Upper lobe of right lung (tissue), 1 donor: ENCODE results near the gene COBL. TPM values are rescaled to one million over a fixed set of nuclear protein-coding genes. Genes with fewer than 3 reads are reported as not detected.
A peak's percentile ranks its signal among the peaks of the same experiment; 100 is the strongest.

ENCODE experiments used
- ATAC-seq: fragments of 200-7000 bp; cut with Tn5 transposase; one replicate; pipeline ENCODE4 v1.9.1; 2020; ENCODE audit warnings: mild to moderate bottlenecking, moderate library complexity
- DNase-seq: peaks from one replicate; pipeline ENCODE4 v3.0.0-alpha.2; 2020
- H3K27ac ChIP-seq: fragments of 200-600 bp; one replicate; pipeline ENCODE4 v1.8.0; 2022
- H3K27me3 ChIP-seq: fragments of 200-600 bp; one replicate; pipeline ENCODE4 v1.8.0; 2022; ENCODE audit warnings: mild to moderate bottlenecking
- H3K36me3 ChIP-seq: fragments of 200-600 bp; one replicate; pipeline ENCODE4 v1.8.0; 2022
- H3K4me1 ChIP-seq: fragments of 200-600 bp; one replicate; pipeline ENCODE4 v1.8.0; 2022
- H3K4me3 ChIP-seq: fragments of 200-600 bp; one replicate; pipeline ENCODE4 v1.8.0; 2022; ENCODE audit warnings: mild to moderate bottlenecking
- H3K9me3 ChIP-seq: fragments of 200-600 bp; one replicate; pipeline ENCODE4 v1.8.0; 2022
- CTCF ChIP-seq: fragments of 200-600 bp; IDR thresholded peaks from one replicate; pipeline ENCODE4 v1.8.0; 2022; ENCODE audit warnings: antibody characterized with exemption
- intact Hi-C: fragments of 100-400 bp; cut with DNase I; formaldehyde crosslinking; loops from one replicate; pipeline ENCODE4 v1.11.0; 2022
- long read RNA-seq: library from polyadenylated mRNA; unstranded; transcript quantifications from one replicate; pipeline ENCODE4 v2.0.0, GENCODE V29; 2021
- total RNA-seq: library from RNA; stranded (reverse); fragmentation: NEBNext Ultra II Directional; extraction: Animal tissue kit (Norgen Biotek cat#: 25700); gene quantifications from one replicate; pipeline ENCODE4 v1.2.1, GENCODE V29; 2021
- donor health status: DM: no; HTN: yes; CAD: no; lungs with severe emphysema.

COBL gene, protein sequence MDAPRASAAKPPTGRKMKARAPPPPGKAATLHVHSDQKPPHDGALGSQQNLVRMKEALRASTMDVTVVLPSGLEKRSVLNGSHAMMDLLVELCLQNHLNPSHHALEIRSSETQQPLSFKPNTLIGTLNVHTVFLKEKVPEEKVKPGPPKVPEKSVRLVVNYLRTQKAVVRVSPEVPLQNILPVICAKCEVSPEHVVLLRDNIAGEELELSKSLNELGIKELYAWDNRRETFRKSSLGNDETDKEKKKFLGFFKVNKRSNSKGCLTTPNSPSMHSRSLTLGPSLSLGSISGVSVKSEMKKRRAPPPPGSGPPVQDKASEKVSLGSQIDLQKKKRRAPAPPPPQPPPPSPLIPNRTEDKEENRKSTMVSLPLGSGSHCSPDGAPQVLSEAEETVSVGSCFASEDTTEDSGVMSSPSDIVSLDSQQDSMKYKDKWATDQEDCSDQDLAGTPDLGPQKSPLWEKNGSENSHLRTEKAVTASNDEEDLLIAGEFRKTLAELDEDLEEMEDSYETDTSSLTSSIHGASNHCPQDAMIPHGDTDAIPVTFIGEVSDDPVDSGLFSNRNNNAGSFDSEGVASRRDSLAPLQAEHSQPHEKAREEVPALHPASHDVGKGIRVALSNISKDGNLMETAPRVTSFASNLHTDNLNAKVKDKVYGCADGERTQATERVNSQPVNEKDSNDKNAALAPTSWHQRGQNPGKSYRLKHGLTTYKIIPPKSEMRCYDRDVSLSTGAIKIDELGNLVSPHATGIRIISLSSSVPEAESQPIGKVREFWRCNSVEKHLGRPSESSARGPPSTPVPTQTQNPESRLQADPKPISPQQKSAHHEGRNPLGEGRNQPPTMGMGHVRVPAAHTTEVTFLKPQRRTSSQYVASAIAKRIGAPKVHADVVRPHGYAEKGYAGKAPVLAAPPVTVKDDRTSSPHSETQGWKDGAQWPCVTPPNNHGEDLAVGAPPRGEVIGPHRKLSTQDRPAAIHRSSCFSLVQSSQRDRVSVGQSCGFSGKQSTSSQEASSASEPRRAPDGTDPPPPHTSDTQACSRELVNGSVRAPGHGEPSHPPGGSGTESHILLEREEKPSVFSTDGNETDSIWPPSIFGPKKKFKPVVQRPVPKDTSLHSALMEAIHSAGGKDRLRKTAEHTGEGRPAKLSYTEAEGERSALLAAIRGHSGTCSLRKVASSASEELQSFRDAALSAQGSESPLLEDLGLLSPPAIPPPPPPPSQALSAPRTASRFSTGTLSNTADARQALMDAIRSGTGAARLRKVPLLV
- 29.2 TPM for total RNA-seq
- long read RNA-seq, full-length matches to known transcripts, result 7 of 27 reads
- long read RNA-seq, partial matches to known transcripts, result 8 of 27 reads
- long read RNA-seq, other reads (novel, unspliced or antisense), result 12 of 27 reads

GRCh38 chr7:51316666-51317581, at the start of gene COBL:
Gene COBL, minus strand, starts transcription at chr7:51316809. Its CDS starts 176 bp downstream, at chr7:51316633.
- DNase-seq, result peak; percentile 82
- Histone ChIP-seq H3K9me3 (no peaks in the 10 kb centered on the region), H3K27ac (peak within 1 kb of the TSS; percentile 80), H3K27me3 (peaks cover 11% of the 10 kb centered on the region), H3K36me3 (no peaks in the 10 kb centered on the region), H3K4me1 (peaks cover 22% of the 10 kb centered on the region), H3K4me3 (peak within 1 kb of the TSS; percentile 62)
- peak; percentile 69 for ATAC-seq
- no peak for TF ChIP-seq CTCF
- intact Hi-C loops, result no loop called here

DNA sequence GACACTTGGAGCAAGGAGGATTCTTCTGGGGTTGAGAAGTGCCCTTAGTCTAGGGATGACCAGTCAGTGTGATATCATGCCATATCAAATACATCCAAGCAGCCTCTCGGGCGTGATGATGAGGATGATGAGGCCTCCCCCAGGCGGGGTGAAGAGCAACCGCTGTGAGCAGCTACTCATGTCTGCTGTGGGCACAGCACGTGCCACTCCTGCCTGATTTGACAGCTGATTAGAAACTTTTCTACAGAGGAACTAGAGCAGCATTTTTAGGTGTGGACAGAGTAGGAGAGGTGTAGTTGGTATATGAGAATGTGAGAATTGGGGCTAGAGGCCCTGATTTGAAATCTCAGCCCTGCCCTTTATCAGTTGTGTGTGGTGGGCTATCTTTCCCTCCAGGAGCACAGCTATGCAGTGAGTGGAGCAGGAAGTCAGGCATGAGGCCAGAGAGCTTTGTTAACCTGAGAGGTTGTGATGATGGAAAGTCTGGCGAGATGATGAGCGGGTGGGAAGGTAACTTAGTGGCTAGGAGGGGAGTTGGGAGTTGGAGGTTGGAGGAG, 49.6 kb upstream of the COBL start:
- intact Hi-C loops, result loop anchor here (10.0 kb wide), 1 partner anchor 201 kb away; no protein-coding TSS in a partner anchor
- Histone ChIP-seq H3K27ac (no peak overlapping the region), H3K27me3 (no peaks in the 10 kb centered on the region), H3K4me3 (no peak overlapping the region), H3K4me1 (no peaks in the 10 kb centered on the region), H3K9me3 (no peaks in the 10 kb centered on the region), H3K36me3 (no peaks in the 10 kb centered on the region)
- DNase-seq (no peak), ATAC-seq (no peak)
- TF ChIP-seq CTCF, result no peak

DNA sequence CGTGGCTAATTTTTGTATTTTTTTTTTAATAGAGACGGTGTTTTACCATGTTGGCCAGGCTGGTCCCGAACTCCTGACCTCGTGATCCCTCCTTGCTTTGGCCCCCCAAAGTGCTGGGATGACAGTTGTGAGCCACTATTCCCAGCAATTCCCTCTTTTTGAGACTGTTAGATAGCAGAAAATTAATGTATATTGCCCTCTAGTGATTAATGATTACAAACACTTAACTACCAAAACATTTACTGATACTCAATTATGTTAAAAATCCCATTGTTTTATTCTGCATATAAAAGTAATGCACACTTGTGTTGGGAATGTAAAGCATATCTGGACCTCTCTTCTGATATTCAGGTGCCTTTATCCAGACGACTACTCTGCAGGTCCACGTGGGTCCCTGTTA, 41.2 kb upstream of the COBL start:
- Histone ChIP-seq H3K9me3 (no peaks in the 10 kb centered on the region), H3K4me3 (no peak overlapping the region), H3K36me3 (no peaks in the 10 kb centered on the region), H3K27ac (no peak overlapping the region), H3K27me3 (no peaks in the 10 kb centered on the region), H3K4me1 (no peaks in the 10 kb centered on the region)
- intact Hi-C loops, result no loop called here
- DNase-seq, result no peak
- TF ChIP-seq CTCF, result no peak
- no peak for ATAC-seq

DNA sequence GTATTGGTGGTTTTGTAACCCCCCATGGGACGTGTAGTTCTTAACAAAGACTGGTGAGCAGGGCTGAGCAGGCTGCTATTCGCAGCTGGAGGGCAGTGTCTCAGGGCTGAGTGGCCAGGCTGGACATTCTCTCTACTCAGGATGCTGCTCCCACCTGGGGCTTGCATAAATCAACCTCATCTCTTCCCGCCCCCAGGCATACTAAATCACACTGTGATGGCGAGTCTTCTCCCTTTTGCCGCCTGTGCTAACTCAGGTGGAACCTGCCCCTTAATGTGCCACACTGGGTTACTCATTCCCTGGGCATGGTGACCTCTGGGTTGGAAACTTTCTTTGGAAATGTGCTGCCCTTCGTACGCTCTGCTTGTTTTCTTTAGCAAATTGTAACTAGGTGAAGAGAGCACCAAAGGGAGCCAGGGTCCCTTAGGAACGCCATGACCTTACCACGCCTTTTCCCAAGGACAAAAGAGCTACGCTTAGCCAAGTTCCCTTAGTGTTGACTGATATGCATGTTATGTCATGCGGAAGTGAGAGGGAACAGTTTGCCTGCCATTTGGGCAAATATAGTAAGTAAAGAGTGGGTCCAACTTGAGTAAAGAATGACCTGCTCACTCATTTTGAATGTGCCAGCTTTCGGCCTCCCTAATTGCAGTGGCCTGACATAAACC, 40.4 kb upstream of the COBL start:
- TF ChIP-seq CTCF, result no peak
- Histone ChIP-seq H3K4me1 (no peaks in the 10 kb centered on the region), H3K27ac (no peak overlapping the region), H3K36me3 (no peaks in the 10 kb centered on the region), H3K9me3 (no peaks in the 10 kb centered on the region), H3K4me3 (no peak overlapping the region), H3K27me3 (no peaks in the 10 kb centered on the region)
- intact Hi-C loops, result no loop called here
- ATAC-seq (peak; percentile 46), DNase-seq (no peak)
